Right lobe of liver (tissue), 6 donors: ENCODE results near the gene ISM2. TPM values are rescaled to one million over a fixed set of nuclear protein-coding genes. Genes with fewer than 3 reads are reported as not detected.

ENCODE experiments used
- ATAC-seq, 4 donors: fragments of 200-7000 bp; cut with Tn5 transposase; one replicate each; pipeline ENCODE4 v1.9.1; 2020; ENCODE audit warnings: mild to moderate bottlenecking in 4 of 4, moderate library complexity in 4 of 4
- DNase-seq, 3 donors: peaks; one replicate each; pipeline ENCODE4 v3.0.0-alpha.2; 2020
- H3K27ac ChIP-seq, 3 donors: fragments of 200-600 bp; one replicate each; pipeline ENCODE4 v1.8.0; 2022
- H3K27me3 ChIP-seq, 2 donors: fragments of 200-600 bp; one replicate each; pipeline ENCODE4 v1.8.0; 2022
- H3K36me3 ChIP-seq, 4 donors: fragments of 200-600 bp; sonication (generic) in 1 of 4; one replicate each; pipeline versions ENCODE4 v1.5.1 to v1.8.0; 2017 to 2022; ENCODE audit warnings: control low read depth in 1 of 4
- H3K4me1 ChIP-seq, 4 donors: fragments of 200-600 bp; sonication (generic) in 1 of 4; one replicate each; pipeline versions ENCODE4 v1.5.1 to v1.8.0; 2017 to 2022; ENCODE audit warnings: control low read depth in 1 of 4
- H3K4me3 ChIP-seq, 3 donors: fragments of 200-600 bp; one replicate each; pipeline ENCODE4 v1.8.0; 2022
- H3K9me3 ChIP-seq, 4 donors: fragments of 200-600 bp; sonication (generic) in 1 of 4; one replicate each; pipeline versions ENCODE4 v1.5.1 to v1.8.0; 2017 to 2022; ENCODE audit warnings: control low read depth in 1 of 4
- POLR2A ChIP-seq: fragments of 450-650 bp; IDR thresholded peaks from one replicate; pipeline ENCODE4 v1.6.1; 2017; ENCODE audit warnings: antibody characterized with exemption, mild to moderate bottlenecking
- WGBS: methylation state at CpG from one replicate; pipeline ENCODE4 v1.1.6; 2018; ENCODE audit warnings: low coverage, low lambda C conversion rate; ENCODE audit not compliant: insufficient coverage; ENCODE audit errors: missing lambda C conversion rate; 5-methylcytosine and 5-hydroxymethylcytosine counted together
- intact Hi-C, 2 donors: fragments of 100-400 bp; cut with DNase I; formaldehyde crosslinking; loops; one replicate each; pipeline versions ENCODE4 v1.11.2 to v1.14.1; 2022
- total RNA-seq, 6 experiments: library from RNA; depleted of rRNA in 2 of 6; stranded (reverse); fragments of >200 nt in 2 of 6; fragmentation: NEBNext Ultra II Directional in 3 of 6; extraction: Animal tissue kit (Norgen Biotek cat#: 25700) in 3 of 6; gene quantifications; one replicate each; pipeline versions ENCODE4 v1.1.0 to v1.2.4, GENCODE V29; 2016 to 2023
- TF ChIP-seq, protein P1 (sequence below), 4 donors: fragments of 200-600 bp in 3 of 4; fragments of 450-650 bp in 1 of 4; IDR thresholded peaks; one replicate each; pipeline versions ENCODE4 v1.5.1 to v1.8.0; 2016 to 2022; ENCODE audit warnings: antibody characterized with exemption in 4 of 4, mild to moderate bottlenecking in 2 of 4
- donor health status: DM: no; HTN: yes; CAD: no.
- donor health status: DM: no; HTN: no; CAD: no.
- donor health status: DM: no; HTN: no; CAD: no.
- donor health status: DM: no; HTN: yes; CAD: no.
- donor health status: DM: no; HTN: yes; CAD: no.

The ISM2 gene
- total RNA-seq, 6 experiments from 2014 or later, result 0.37 TPM; not detected in 5

DNA sequence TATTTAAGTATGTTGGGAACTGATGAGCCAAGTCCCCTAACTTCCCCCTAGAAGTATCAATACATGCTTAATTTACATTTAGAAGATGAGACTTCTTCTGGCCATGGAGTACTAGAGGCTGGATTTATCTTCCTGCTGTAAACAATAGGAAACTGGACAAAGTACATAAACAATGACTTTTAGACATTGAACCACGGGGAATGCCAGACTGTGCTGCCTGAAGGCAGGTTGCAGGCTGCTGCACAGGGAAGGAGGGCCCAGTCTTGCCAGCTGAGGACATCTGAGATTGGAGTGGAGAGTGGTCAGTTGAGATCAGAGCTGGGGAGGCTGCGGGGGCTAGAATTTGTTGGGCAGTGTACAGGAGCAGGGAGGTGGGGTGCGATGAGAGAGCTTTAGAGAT is 24.5 kb upstream of the ISM2 start:
- DNase-seq (no peak), ATAC-seq (no peak)
- intact Hi-C loops, result no loop called here
- Histone ChIP-seq H3K27me3 (no peaks in the 10 kb centered on the region), H3K4me1 (no peaks in the 10 kb centered on the region), H3K27ac (no peak overlapping the region), H3K9me3 (no peaks in the 10 kb centered on the region), H3K4me3 (no peak overlapping the region), H3K36me3 (peaks cover 0 to 17% (median 1%) of the 10 kb centered on the region in 4 donors)
- TF ChIP-seq, protein P1, sequence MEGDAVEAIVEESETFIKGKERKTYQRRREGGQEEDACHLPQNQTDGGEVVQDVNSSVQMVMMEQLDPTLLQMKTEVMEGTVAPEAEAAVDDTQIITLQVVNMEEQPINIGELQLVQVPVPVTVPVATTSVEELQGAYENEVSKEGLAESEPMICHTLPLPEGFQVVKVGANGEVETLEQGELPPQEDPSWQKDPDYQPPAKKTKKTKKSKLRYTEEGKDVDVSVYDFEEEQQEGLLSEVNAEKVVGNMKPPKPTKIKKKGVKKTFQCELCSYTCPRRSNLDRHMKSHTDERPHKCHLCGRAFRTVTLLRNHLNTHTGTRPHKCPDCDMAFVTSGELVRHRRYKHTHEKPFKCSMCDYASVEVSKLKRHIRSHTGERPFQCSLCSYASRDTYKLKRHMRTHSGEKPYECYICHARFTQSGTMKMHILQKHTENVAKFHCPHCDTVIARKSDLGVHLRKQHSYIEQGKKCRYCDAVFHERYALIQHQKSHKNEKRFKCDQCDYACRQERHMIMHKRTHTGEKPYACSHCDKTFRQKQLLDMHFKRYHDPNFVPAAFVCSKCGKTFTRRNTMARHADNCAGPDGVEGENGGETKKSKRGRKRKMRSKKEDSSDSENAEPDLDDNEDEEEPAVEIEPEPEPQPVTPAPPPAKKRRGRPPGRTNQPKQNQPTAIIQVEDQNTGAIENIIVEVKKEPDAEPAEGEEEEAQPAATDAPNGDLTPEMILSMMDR (IDR thresholded peaks at IDR 0.05), result no peak
- TF ChIP-seq POLR2A, result no peak
- WGBS, result 80% methylated on average over 3 of the region's 3 CpGs

DNA sequence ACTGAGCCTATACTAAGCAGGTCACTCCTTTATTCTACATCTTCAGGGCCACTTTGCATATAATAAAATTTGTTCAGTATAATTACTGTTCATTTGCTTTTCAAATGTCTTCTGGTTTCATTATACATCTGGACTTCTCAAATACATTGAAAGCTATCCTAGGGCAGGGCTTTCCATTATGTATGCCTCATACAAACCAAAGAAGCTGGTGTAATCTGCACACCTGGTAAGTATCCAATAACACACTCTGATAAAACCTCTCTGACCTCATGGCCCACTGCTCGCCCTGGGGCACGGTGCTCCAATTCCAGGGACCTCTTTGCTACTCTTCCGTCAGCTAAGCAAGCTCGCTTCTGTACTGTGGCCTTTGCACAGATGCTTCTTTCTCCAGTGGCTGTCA is 21.9 kb upstream of the ISM2 start:
- WGBS, result 100% methylated on average over 2 of the region's 4 CpGs
- DNase-seq, result no peak
- no peaks in the 10 kb centered on the region for H3K4me1 ChIP-seq
- H3K27ac ChIP-seq, result no peak overlapping the region
- intact Hi-C loops, result no loop called here
- peaks cover 0 to 24% (median 1%) of the 10 kb centered on the region in 4 donors for H3K36me3 ChIP-seq
- no peak for ATAC-seq
- no peak overlapping the region for H3K4me3 ChIP-seq
- no peak for TF ChIP-seq POLR2A
- TF ChIP-seq, protein P1 (IDR thresholded peaks at IDR 0.05), result no peak
- H3K9me3 ChIP-seq, result no peaks in the 10 kb centered on the region
- no peaks in the 10 kb centered on the region for H3K27me3 ChIP-seq

DNA sequence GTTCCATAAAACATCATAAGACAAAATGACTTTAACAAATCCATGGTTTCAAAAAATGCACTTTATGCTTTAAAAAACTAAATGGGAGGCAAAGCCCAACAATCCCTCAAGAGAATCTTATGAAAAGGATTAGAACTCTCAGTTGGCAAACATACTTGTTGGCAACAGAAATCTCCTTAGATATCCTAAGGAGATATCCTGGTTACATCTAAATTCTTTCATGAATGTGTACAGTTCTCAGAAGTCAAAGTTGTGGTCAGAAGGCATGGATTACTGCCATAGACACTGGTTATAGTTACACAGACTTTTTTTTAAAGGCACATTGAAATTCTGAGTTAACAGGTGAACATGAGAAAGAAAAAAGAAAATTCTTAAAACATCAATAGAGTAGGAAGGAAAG is 17.5 kb upstream of the ISM2 start:
- Histone ChIP-seq H3K4me3 (no peak overlapping the region), H3K36me3 (peaks cover 0 to 37% (median 10%) of the 10 kb centered on the region in 4 donors), H3K27me3 (no peaks in the 10 kb centered on the region), H3K9me3 (no peaks in the 10 kb centered on the region), H3K27ac (no peak overlapping the region), H3K4me1 (no peaks in the 10 kb centered on the region)
- DNase-seq (no peak), ATAC-seq (no peak)
- no peak for TF ChIP-seq POLR2A
- TF ChIP-seq, protein P1 (IDR thresholded peaks at IDR 0.05), result no peak
- intact Hi-C loops, result no loop called here

DNA sequence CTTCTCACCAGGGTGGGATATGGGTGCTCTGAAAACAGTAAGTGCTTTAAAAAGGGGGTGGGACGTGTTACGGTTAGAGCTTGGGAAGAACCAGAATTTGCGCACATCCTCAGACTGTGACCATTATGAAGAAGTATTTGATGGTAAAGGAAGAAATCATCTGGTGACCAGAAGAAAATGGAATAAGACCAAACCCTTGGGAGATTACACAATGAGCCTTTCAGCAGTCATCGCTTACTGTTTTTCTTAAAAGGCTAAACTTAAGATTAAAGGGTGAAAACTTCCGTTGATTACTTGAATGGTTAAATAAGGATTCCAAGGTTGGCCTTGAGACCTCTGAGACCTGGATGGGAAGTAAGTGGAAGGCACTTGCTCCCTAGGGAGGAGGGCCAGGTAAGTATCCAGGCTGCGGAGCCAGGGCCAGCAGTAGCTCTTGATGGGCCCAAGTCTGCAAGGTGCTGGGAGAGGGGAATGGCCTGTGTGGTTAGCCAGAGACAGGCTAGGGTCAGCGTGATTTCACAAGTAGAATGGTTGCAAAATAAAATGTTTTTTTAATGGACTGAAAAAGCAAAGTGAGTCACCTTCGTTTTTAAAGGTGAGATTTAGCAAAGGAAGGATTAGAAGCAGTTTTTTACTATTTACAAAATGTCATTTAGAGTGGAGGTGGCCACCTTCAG is 13.0 kb upstream of the ISM2 start:
- TF ChIP-seq, protein P1 (IDR thresholded peaks at IDR 0.05), result no peak
- no peak for TF ChIP-seq POLR2A
- H3K27ac ChIP-seq, result no peak overlapping the region
- H3K4me1 ChIP-seq, result no peaks in the 10 kb centered on the region
- WGBS, result 71% methylated on average over 8 of the region's 8 CpGs
- intact Hi-C loops, result no loop called here
- peaks cover 0 to 31% (median 9%) of the 10 kb centered on the region in 4 donors for H3K36me3 ChIP-seq
- no peaks in the 10 kb centered on the region for H3K9me3 ChIP-seq
- no peaks in the 10 kb centered on the region for H3K27me3 ChIP-seq
- DNase-seq, result no peak
- H3K4me3 ChIP-seq, result no peak overlapping the region
- no peak for ATAC-seq
